ENCODE measurements around the gene TLNRD1.

- no peak for TF ChIP-seq CTCF (IDR thresholded peaks at IDR 0.05; ENCODE audit: low read length)
- TF ChIP-seq EZH2 (optimal IDR thresholded peaks at IDR 0.05; ENCODE audit: low read depth, low read length): no peak
- no peak for TF ChIP-seq EZH2phosphoT487 (IDR thresholded peaks at IDR 0.05; ENCODE audit: low read length)
Measured at GRCh38 chr15:80997692-80998091, 3.0 kb upstream of the TLNRD1 start.
